T-cell (primary cell): Measurements from ENCODE around the gene SENP8. TPM values are rescaled to one million over a fixed set of nuclear protein-coding genes. Genes with fewer than 3 reads are reported as not detected.

Source experiments
- ATAC-seq, 4 experiments: fragments of 200-7000 bp in 3 of 4; fragments of 150-1000 bp in 1 of 4; cut with Tn5 transposase; replicated peaks in 1 of 4; 1 replicate in 3 of 4; 2 replicates in 1 of 4; pipeline ENCODE4 v1.10.0; 2021; ENCODE audit warnings: moderate library complexity in 3 of 4, mild to moderate bottlenecking in 2 of 4, moderate number of reproducible peaks in 1 of 4
- CTCF ChIA-PET, 2 donors: fragments of 300-600 bp; sonication (Branson Sonifier 250); formaldehyde crosslinking; loops; one replicate each; lab custom pipeline; 2022; ENCODE audit warnings: antibody characterized with exemption in 2 of 2; lab: Charles Lee
- POLR2A ChIA-PET, 2 donors: fragments of 300-600 bp; sonication (Branson Sonifier 250); formaldehyde crosslinking; loops; one replicate each; lab custom pipeline; 2022; ENCODE audit warnings: antibody characterized with exemption in 2 of 2; lab: Charles Lee
- DNase-seq, 35 experiments: peaks; one replicate each; pipeline versions ENCODE4 v3.0.0 to v3.0.0-alpha.2; 2013 to 2023
- H3K27ac ChIP-seq: one replicate; pipeline ENCODE4 v1.5.1; 2013; ENCODE audit warnings: low read length
- H3K27me3 ChIP-seq, 2 experiments: replicated peaks in 1 of 2; 1 replicate in 1 of 2; 2 replicates in 1 of 2; pipeline versions ENCODE4 v1.6.1 to v1.7.0; 2013; ENCODE audit warnings: low read length in 1 of 2, mixed read lengths in 1 of 2; ENCODE audit not compliant: control insufficient read depth in 2 of 2, insufficient read depth in 2 of 2; ENCODE audit errors: extremely low read depth in 1 of 2
- H3K36me3 ChIP-seq, 2 donors: 1 replicate in 1 of 2; 2 replicates in 1 of 2; pipeline versions ENCODE4 v1.6.1 to v1.7.0; 2013; ENCODE audit warnings: low read length in 1 of 2; ENCODE audit not compliant: control insufficient read depth in 2 of 2, insufficient read depth in 1 of 2; ENCODE audit errors: extremely low read depth in 1 of 2
- H3K4me1 ChIP-seq, 2 experiments: 1 replicate in 1 of 2; 2 replicates in 1 of 2; pipeline versions ENCODE4 v1.6.1 to v1.7.0; 2013; ENCODE audit warnings: low read length in 2 of 2, mixed read lengths in 1 of 2; ENCODE audit not compliant: insufficient read depth in 2 of 2, control insufficient read depth in 1 of 2; ENCODE audit errors: extremely low read depth in 1 of 2
- H3K4me3 ChIP-seq, 2 donors: 1 replicate in 1 of 2; 2 replicates in 1 of 2; pipeline versions ENCODE4 v1.5.1 to v1.7.0; 2013; ENCODE audit warnings: mild to moderate bottlenecking in 2 of 2, low read length in 1 of 2, moderate library complexity in 1 of 2; ENCODE audit not compliant: control insufficient read depth in 1 of 2; ENCODE audit errors: extremely low read depth in 1 of 2
- H3K9me3 ChIP-seq: 2 replicates; pipeline ENCODE4 v1.7.0; 2013
- H3K27ac Mint-ChIP-seq, 2 donors: one replicate each; pipeline ENCODE4 v1.8.0; 2020 to 2021; ENCODE audit warnings: mild to moderate bottlenecking in 2 of 2, mixed read lengths in 2 of 2
- H3K27me3 Mint-ChIP-seq, 2 donors: one replicate each; pipeline ENCODE4 v1.8.0; 2021 to 2022; ENCODE audit warnings: mixed read lengths in 2 of 2
- H3K36me3 Mint-ChIP-seq: one replicate; pipeline ENCODE4 v1.8.0; 2021; ENCODE audit warnings: mixed read lengths
- H3K4me1 Mint-ChIP-seq, 3 donors: one replicate each; pipeline ENCODE4 v1.8.0; 2020 to 2022; ENCODE audit warnings: mixed read lengths in 3 of 3, mild to moderate bottlenecking in 1 of 3
- H3K4me3 Mint-ChIP-seq, 3 donors: one replicate each; pipeline ENCODE4 v1.8.0; 2020 to 2022; ENCODE audit warnings: mild to moderate bottlenecking in 3 of 3, mixed read lengths in 3 of 3, moderate library complexity in 3 of 3
- H3K9me3 Mint-ChIP-seq, 3 donors: one replicate each; pipeline ENCODE4 v1.8.0; 2020 to 2022; ENCODE audit warnings: mixed read lengths in 3 of 3
- WGBS: methylation state at CpG from one replicate; pipeline ENCODE4 v1.1.5; 2013; ENCODE audit warnings: missing lambda C conversion rate; ENCODE audit not compliant: insufficient coverage; 5-methylcytosine and 5-hydroxymethylcytosine counted together
- total RNA-seq, 35 experiments: library from RNA in 6 of 35; stranded (reverse) in 6 of 35; fragments of 120-200 nt in 1 of 35; gene quantifications; one replicate each; pipeline versions ENCODE4 v1.2.1 to v1.2.4 and lab custom pipeline; 2013 to 2026

The SENP8 gene
- total RNA-seq, 5 donors from 2014 or later (not counting 1 experiment from before 2014, with no cell fraction given) = 0.40 to 1.9 (median 1.3) TPM

DNA sequence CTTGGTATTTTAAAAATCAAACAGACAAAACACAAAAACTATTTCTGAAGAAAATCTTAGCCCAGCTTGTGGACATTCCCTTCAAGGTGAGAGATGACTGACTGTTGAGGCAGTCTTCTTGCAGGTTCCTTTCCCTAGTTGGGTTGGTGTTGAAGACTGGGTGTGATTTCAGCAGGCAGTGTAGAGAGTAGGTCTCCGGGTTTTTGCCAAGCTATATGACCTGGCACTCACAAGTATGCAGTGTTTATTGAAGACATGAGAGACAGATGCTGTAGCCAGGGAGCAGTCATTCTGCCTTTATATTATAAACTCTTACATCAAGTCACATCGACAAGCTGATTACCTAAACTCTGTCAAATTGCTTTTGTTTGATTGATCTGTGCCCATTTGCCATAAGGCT, 17.5 kb downstream of the SENP8 start:
- no peaks in the 10 kb centered on the region for H3K4me1 ChIP-seq
- no peaks in the 10 kb centered on the region for H3K9me3 ChIP-seq
- no peaks in the 10 kb centered on the region for H3K36me3 ChIP-seq
- Mint-ChIP-seq H3K27me3 (peaks cover 0 to 5% of the 10 kb centered on the region in 2 donors), H3K36me3 (peaks cover 7% of the 10 kb centered on the region), H3K4me1 (no peaks in the 10 kb centered on the region), H3K9me3 (no peaks in the 10 kb centered on the region), H3K4me3 (no peak overlapping the region), H3K27ac (no peak overlapping the region)
- ChIA-PET CTCF (interaction anchor here in 1 of 2 donors (0.5 kb wide), 1 partner anchor 8 kb away, joined by 4 read pairs; no protein-coding TSS in a partner anchor), POLR2A (no interaction called here)
- peaks cover 0 to 2% of the 10 kb centered on the region in 2 experiments for H3K27me3 ChIP-seq
- DNase-seq (no peak), ATAC-seq (no peak)
- H3K27ac ChIP-seq = no peak overlapping the region
- WGBS = no CpG with 5 or more reads among the region's 2 CpGs
- H3K4me3 ChIP-seq = no peak overlapping the region

- Histone ChIP-seq H3K27ac (no peak overlapping the region), H3K36me3 (no peaks in the 10 kb centered on the region), H3K27me3 (peaks cover 0 to 2% of the 10 kb centered on the region in 2 experiments), H3K4me3 (no peak overlapping the region), H3K9me3 (no peaks in the 10 kb centered on the region), H3K4me1 (no peaks in the 10 kb centered on the region)
- Mint-ChIP-seq H3K9me3 (no peaks in the 10 kb centered on the region), H3K36me3 (peaks cover 7% of the 10 kb centered on the region), H3K4me3 (no peak overlapping the region), H3K27me3 (peaks cover 0 to 5% of the 10 kb centered on the region in 2 donors), H3K4me1 (no peaks in the 10 kb centered on the region), H3K27ac (no peak overlapping the region)
- ATAC-seq = no peak
- no peak for DNase-seq
- POLR2A ChIA-PET = no interaction called here
- CTCF ChIA-PET = no interaction called here
- WGBS = 80% methylated on average over 1 of the region's 4 CpGs
These were observed 18.2 kb downstream of the SENP8 start for GRCh38 chr15:72136170-72137051.

- Mint-ChIP-seq H3K27me3 (no peaks in the 10 kb centered on the region), H3K4me3 (no peak overlapping the region), H3K36me3 (peaks cover 7% of the 10 kb centered on the region), H3K9me3 (no peaks in the 10 kb centered on the region), H3K27ac (no peak overlapping the region), H3K4me1 (no peaks in the 10 kb centered on the region)
- ChIA-PET CTCF (interaction anchor here in 1 of 2 donors (1.0 kb wide), 1 partner anchor 8 kb away, joined by 4 read pairs; no protein-coding TSS in a partner anchor), POLR2A (no interaction called here)
- H3K27me3 ChIP-seq = no peaks in the 10 kb centered on the region
- no peak overlapping the region for H3K4me3 ChIP-seq
- H3K27ac ChIP-seq = no peak overlapping the region
- DNase-seq = no peak
- WGBS = 100% methylated on average over 2 of the region's 4 CpGs
- H3K9me3 ChIP-seq = no peaks in the 10 kb centered on the region
- no peaks in the 10 kb centered on the region for H3K36me3 ChIP-seq
- no peak for ATAC-seq
- H3K4me1 ChIP-seq = no peaks in the 10 kb centered on the region
These were observed 21.5 kb downstream of the SENP8 start for GRCh38 chr15:72139667-72140066.

GRCh38 chr15:72140088-72140487, 21.9 kb downstream of the SENP8 start:
- ATAC-seq = no peak
- H3K36me3 ChIP-seq = no peaks in the 10 kb centered on the region
- WGBS = no CpG with 5 or more reads among the region's 3 CpGs
- no peaks in the 10 kb centered on the region for H3K9me3 ChIP-seq
- no peaks in the 10 kb centered on the region for H3K27me3 ChIP-seq
- ChIA-PET CTCF (interaction anchor here in 1 of 2 donors (1.0 kb wide), 1 partner anchor 8 kb away, joined by 4 read pairs; no protein-coding TSS in a partner anchor), POLR2A (no interaction called here)
- Mint-ChIP-seq H3K4me1 (no peaks in the 10 kb centered on the region), H3K36me3 (peaks cover 7% of the 10 kb centered on the region), H3K9me3 (no peaks in the 10 kb centered on the region), H3K27me3 (no peaks in the 10 kb centered on the region), H3K27ac (no peak overlapping the region), H3K4me3 (no peak overlapping the region)
- no peaks in the 10 kb centered on the region for H3K4me1 ChIP-seq
- no peak for DNase-seq
- no peak overlapping the region for H3K27ac ChIP-seq
- no peak overlapping the region for H3K4me3 ChIP-seq

GRCh38 chr15:72141171-72142084, 23.2 kb downstream of the SENP8 start:
- H3K27ac Mint-ChIP-seq = no peak overlapping the region
- ChIA-PET CTCF (interaction anchor here in 1 of 2 donors (0.6 kb wide), 1 partner anchor 1316 kb away, joined by 12 read pairs; no protein-coding TSS in a partner anchor), POLR2A (no interaction called here)
- H3K9me3 Mint-ChIP-seq = no peaks in the 10 kb centered on the region
- ATAC-seq (no peak), DNase-seq (no peak)
- no peak overlapping the region for H3K4me3 Mint-ChIP-seq
- Histone ChIP-seq H3K9me3 (no peaks in the 10 kb centered on the region), H3K4me1 (no peaks in the 10 kb centered on the region), H3K36me3 (no peaks in the 10 kb centered on the region), H3K27ac (no peak overlapping the region), H3K4me3 (no peak overlapping the region), H3K27me3 (peaks cover 0 to 3% of the 10 kb centered on the region in 2 experiments)
- H3K4me1 Mint-ChIP-seq = no peaks in the 10 kb centered on the region
- H3K27me3 Mint-ChIP-seq = no peaks in the 10 kb centered on the region
- H3K36me3 Mint-ChIP-seq = peaks cover 7% of the 10 kb centered on the region
- WGBS = 0% methylated on average over 1 of the region's 4 CpGs

- Mint-ChIP-seq H3K36me3 (no peaks in the 10 kb centered on the region), H3K4me3 (no peak overlapping the region), H3K9me3 (no peaks in the 10 kb centered on the region), H3K4me1 (no peaks in the 10 kb centered on the region), H3K27me3 (no peaks in the 10 kb centered on the region), H3K27ac (no peak overlapping the region)
- no peak for ATAC-seq
- Histone ChIP-seq H3K27ac (no peak overlapping the region), H3K27me3 (peaks cover 0 to 3% of the 10 kb centered on the region in 2 experiments), H3K36me3 (no peaks in the 10 kb centered on the region), H3K9me3 (no peaks in the 10 kb centered on the region), H3K4me1 (no peaks in the 10 kb centered on the region), H3K4me3 (no peak overlapping the region)
- 79% methylated on average over 3 of the region's 3 CpGs for WGBS
- ChIA-PET CTCF (no interaction called here), POLR2A (no interaction called here)
- no peak for DNase-seq
These were observed 28.0 kb downstream of the SENP8 start for GRCh38 chr15:72146221-72146620.
